Lung (tissue), 12 donors: Measurements from ENCODE around the gene BMPER. TPM values are rescaled to one million over a fixed set of nuclear protein-coding genes. Genes with fewer than 3 reads are reported as not detected.

Experiments used
- ATAC-seq: fragments of 200-7000 bp; cut with Tn5 transposase; one replicate; pipeline ENCODE4 v1.9.1; 2020; ENCODE audit warnings: moderate number of reproducible peaks; ENCODE audit not compliant: insufficient read depth, low FRiP score
- DNase-seq, 3 donors: peaks; one replicate each; pipeline ENCODE4 v3.0.0-alpha.2; 2013 to 2017
- H3K27ac ChIP-seq, 2 donors: one replicate each; pipeline ENCODE4 v1.5.1; 2013; ENCODE audit warnings: mild to moderate bottlenecking in 2 of 2, moderate library complexity in 2 of 2, control low read depth in 1 of 2, inconsistent platforms in 1 of 2, low read depth in 1 of 2, low read length in 1 of 2
- H3K27me3 ChIP-seq, 3 donors: one replicate each; pipeline ENCODE4 v1.5.1; 2013; ENCODE audit warnings: low read length in 2 of 3; ENCODE audit not compliant: control insufficient read depth in 3 of 3, insufficient read depth in 3 of 3
- H3K36me3 ChIP-seq, 4 donors: one replicate each; pipeline ENCODE4 v1.5.1; 2013; ENCODE audit warnings: low read length in 4 of 4, mild to moderate bottlenecking in 1 of 4, moderate library complexity in 1 of 4; ENCODE audit not compliant: control insufficient read depth in 4 of 4, insufficient read depth in 4 of 4
- H3K4me1 ChIP-seq, 5 donors: one replicate each; pipeline ENCODE4 v1.5.1; 2013; ENCODE audit warnings: low read length in 5 of 5, mild to moderate bottlenecking in 2 of 5, moderate library complexity in 1 of 5; ENCODE audit not compliant: control insufficient read depth in 5 of 5, insufficient read depth in 5 of 5
- H3K4me3 ChIP-seq: one replicate; pipeline ENCODE4 v1.5.1; 2013; ENCODE audit warnings: mild to moderate bottlenecking, control low read depth, moderate library complexity
- H3K9ac ChIP-seq, 2 donors: one replicate each; pipeline ENCODE4 v1.5.1; 2013; ENCODE audit warnings: low read length in 2 of 2, control low read depth in 1 of 2; ENCODE audit not compliant: insufficient read depth in 1 of 2
- H3K9me3 ChIP-seq, 4 donors: one replicate each; pipeline ENCODE4 v1.5.1; 2013; ENCODE audit warnings: low read length in 3 of 4, mild to moderate bottlenecking in 1 of 4, moderate library complexity in 1 of 4; ENCODE audit not compliant: control insufficient read depth in 4 of 4, insufficient read depth in 3 of 4
- CTCF ChIP-seq: IDR thresholded peaks from 2 replicates; pipeline ENCODE4 v1.5.1; 2012; ENCODE audit warnings: mild to moderate bottlenecking; ENCODE audit errors: control extremely low read depth, extremely low read depth
- whole genome bisulfite sequencing, 2 donors: extraction: QIAGEN DNeasy Blood & Tissue Kit; methylation state at CpG; one replicate each; pipeline ENCODE4 v1.1.7; 2013; 5-methylcytosine and 5-hydroxymethylcytosine counted together
- polyA plus RNA-seq, 2 donors: library from polyadenylated mRNA; stranded (reverse); fragments of 200-250 nt; gene quantifications; one replicate each; pipeline ENCODE4 v1.2.1, GENCODE V29; 2013
- total RNA-seq, 2 donors: library from RNA; depleted of rRNA in 1 of 2; stranded (reverse); fragments of >200 nt in 1 of 2; gene quantifications; one replicate each; pipeline ENCODE4 v1.2.1, GENCODE V29; 2014 to 2021
- donor health status: control.
- donor health status: control.
- donor health status: Bipolar disorder and iron deficiency.
- donor health status: healthy.
- donor health status: DM: yes; HTN: yes; CAD: no.

Gene BMPER
- total and polyA plus RNA-seq, 4 donors = 3.7 to 51.0 (median 9.0) TPM

GRCh38 chr7:34086064-34086463 lies 180.7 kb downstream of the BMPER start:
- H3K27ac ChIP-seq = no peak overlapping the region
- no peak for ATAC-seq
- peaks cover 0 to 43% (median 15%) of the 10 kb centered on the region in 4 donors for H3K36me3 ChIP-seq
- no peak overlapping the region for H3K9ac ChIP-seq
- peaks cover 0 to 2% (median 0%) of the 10 kb centered on the region in 4 donors for H3K9me3 ChIP-seq
- peaks cover 0 to 13% (median 0%) of the 10 kb centered on the region in 5 donors for H3K4me1 ChIP-seq
- H3K27me3 ChIP-seq = no peaks in the 10 kb centered on the region
- no peak overlapping the region for H3K4me3 ChIP-seq
- 94 to 95% methylated on average over 5 of the region's 5 CpGs for WGBS, 2 donors
- no peak for DNase-seq
- no peak for TF ChIP-seq CTCF

- ATAC-seq (no peak), DNase-seq (peak; percentile 46 to 87 (median 76))
- H3K27ac ChIP-seq = no peak overlapping the region
- no peaks in the 10 kb centered on the region for H3K27me3 ChIP-seq
- H3K36me3 ChIP-seq = peaks cover 0 to 37% (median 14%) of the 10 kb centered on the region in 4 donors
- H3K9ac ChIP-seq = no peak overlapping the region
- H3K4me3 ChIP-seq = no peak overlapping the region
- peaks cover 0 to 2% (median 0%) of the 10 kb centered on the region in 4 donors for H3K9me3 ChIP-seq
- TF ChIP-seq CTCF = no peak
- peaks cover 0 to 13% (median 0%) of the 10 kb centered on the region in 5 donors for H3K4me1 ChIP-seq
- WGBS, 2 donors = 82 to 86% methylated on average over 5 of the region's 5 CpGs
Observed at GRCh38 chr7:34086981-34087380, 181.6 kb downstream of the BMPER start.

GRCh38 chr7:34087892-34088891 lies 182.9 kb downstream of the BMPER start:
- H3K9ac ChIP-seq = no peak overlapping the region

More at GRCh38 chr7:34087892-34088891, 182.9 kb downstream of the BMPER start:
- Histone ChIP-seq H3K4me3 (no peak overlapping the region), H3K27ac (no peak overlapping the region), H3K9me3 (peaks cover 0 to 5% (median under 1%) of the 10 kb centered on the region in 4 donors), H3K27me3 (no peaks in the 10 kb centered on the region), H3K36me3 (peaks cover 0 to 38% (median 16%) of the 10 kb centered on the region in 4 donors), H3K4me1 (peaks cover 0 to 13% (median 0%) of the 10 kb centered on the region in 5 donors)
- TF ChIP-seq CTCF = no peak
- no peak for DNase-seq
- peak; percentile 29 for ATAC-seq
- WGBS, 2 donors = 90 to 92% methylated on average over 10 of the region's 10 CpGs
